H1 (cell line): ENCODE measurements around the gene RPP14. TPM values are rescaled to one million over a fixed set of nuclear protein-coding genes. Genes with fewer than 3 reads are reported as not detected.

ENCODE experiments used
- CTCF ChIA-PET: fragments of 300-600 bp; sonication (Branson Sonifier 250); formaldehyde crosslinking; loops from one replicate; lab custom pipeline; 2021; ENCODE audit not compliant: partially characterized antibody; lab: Charles Lee
- POLR2A ChIA-PET: fragments of 300-600 bp; sonication (Branson Sonifier 250); formaldehyde crosslinking; loops from one replicate; lab custom pipeline; 2021; ENCODE audit warnings: inconsistent platforms; ENCODE audit not compliant: partially characterized antibody; lab: Charles Lee
- DNase-seq, 2 experiments: peaks; one replicate each; pipeline versions ENCODE4 v3.0.0 to v3.0.0-alpha.2; 2010 to 2022; ENCODE audit warnings: low spot score in 2 of 2, low read depth in 1 of 2, mixed read lengths in 1 of 2
- FAIRE-seq: peaks from 2 replicates; lab custom pipeline; 2011; peaks lifted over from hg19 to GRCh38; lab: Jason Lieb, UNC
- H2AFZ ChIP-seq: 2 replicates; pipeline ENCODE4 v1.8.1; 2012; ENCODE audit warnings: low read length, inconsistent platforms
- H2AK5ac ChIP-seq: 2 replicates; pipeline ENCODE4 v1.6.1; 2013; ENCODE audit warnings: low read depth, low read length
- H2BK120ac ChIP-seq: replicated peaks from 2 replicates; pipeline ENCODE3; 2013; ENCODE audit warnings: low read depth, low read length, inconsistent platforms
- H2BK12ac ChIP-seq: 2 replicates; pipeline ENCODE4 v1.6.1; 2013; ENCODE audit warnings: low read depth, low read length
- H2BK15ac ChIP-seq: 2 replicates; pipeline ENCODE4 v1.6.1; 2013; ENCODE audit warnings: low read length
- H2BK20ac ChIP-seq: 2 replicates; pipeline ENCODE4 v1.6.1; 2013; ENCODE audit warnings: low read length
- H2BK5ac ChIP-seq: 2 replicates; pipeline ENCODE4 v1.6.1; 2013; ENCODE audit warnings: low read depth, low read length
- H3K14ac ChIP-seq: 2 replicates; pipeline ENCODE4 v1.6.1; 2013; ENCODE audit warnings: inconsistent platforms; ENCODE audit not compliant: insufficient read length
- H3K18ac ChIP-seq: 2 replicates; pipeline ENCODE4 v1.6.1; 2013; ENCODE audit warnings: low read length; ENCODE audit errors: extremely low read depth
- H3K23ac ChIP-seq: 2 replicates; pipeline ENCODE4 v1.6.1; 2013; ENCODE audit warnings: inconsistent platforms; ENCODE audit not compliant: insufficient read length
- H3K23me2 ChIP-seq: 2 replicates; pipeline ENCODE4 v1.6.1; 2013; ENCODE audit warnings: low read depth, low read length
- H3K27ac ChIP-seq: 2 replicates; pipeline ENCODE4 v1.6.1; 2011; ENCODE audit warnings: low read depth, low read length, inconsistent platforms
- H3K27me3 ChIP-seq, 4 experiments: replicated peaks in 1 of 4; 1 replicate in 1 of 4; 2 replicates in 3 of 4; pipeline versions ENCODE4 v1.6.1 to v1.8.1; 2011 to 2013; ENCODE audit warnings: low read length in 3 of 4, mild to moderate bottlenecking in 3 of 4, inconsistent platforms in 2 of 4, mixed read lengths in 2 of 4, moderate library complexity in 1 of 4; ENCODE audit not compliant: control insufficient read depth in 3 of 4, insufficient read depth in 3 of 4; ENCODE audit errors: extremely low read depth in 1 of 4
- H3K36me3 ChIP-seq, 4 experiments: 2 replicates each; pipeline versions ENCODE4 v1.6.1 to v1.8.1; 2011 to 2013; ENCODE audit warnings: mild to moderate bottlenecking in 4 of 4, low read length in 3 of 4, moderate library complexity in 2 of 4, control low read depth in 1 of 4, inconsistent platforms in 1 of 4; ENCODE audit not compliant: insufficient read depth in 4 of 4, control insufficient read depth in 2 of 4
- H3K4ac ChIP-seq: replicated peaks from 2 replicates; pipeline ENCODE3; 2013; ENCODE audit warnings: low read length, low read depth, mixed read lengths, inconsistent platforms; ENCODE audit not compliant: insufficient read length
- H3K4me1 ChIP-seq, 4 experiments: replicated peaks in 1 of 4; 1 replicate in 1 of 4; 2 replicates in 3 of 4; pipeline versions ENCODE4 v1.6.1 to v1.8.1; 2011 to 2013; ENCODE audit warnings: low read length in 3 of 4, inconsistent platforms in 2 of 4, mixed read lengths in 1 of 4; ENCODE audit not compliant: insufficient read depth in 4 of 4, control insufficient read depth in 3 of 4
- H3K4me2 ChIP-seq, 2 experiments: 2 replicates each; pipeline versions ENCODE4 v1.6.1 to v1.8.1; 2011 to 2013; ENCODE audit warnings: low read depth in 2 of 2, low read length in 2 of 2, control low read depth in 1 of 2, inconsistent platforms in 1 of 2, mild to moderate bottlenecking in 1 of 2; ENCODE audit not compliant: insufficient read depth in 1 of 2
- H3K4me3 ChIP-seq, 4 experiments: fragments of 200-600, 300-600 bp in 1 of 4; sonication (generic), shearing (Covaris generic), sonication (Bioruptor Twin) in 1 of 4; 2 replicates each; pipeline versions ENCODE4 v1.5.1 to v1.8.1; 2011 to 2016; ENCODE audit warnings: low read length in 4 of 4, low read depth in 3 of 4, control low read depth in 2 of 4, inconsistent platforms in 2 of 4, mild to moderate bottlenecking in 2 of 4, mixed read lengths in 1 of 4, moderate library complexity in 1 of 4; ENCODE audit not compliant: insufficient read depth in 2 of 4; ENCODE audit errors: extremely low read depth in 1 of 4
- H3K56ac ChIP-seq: replicated peaks from 2 replicates; pipeline ENCODE3; 2013; ENCODE audit warnings: low read depth, mild to moderate bottlenecking, mixed read lengths, low read length, inconsistent platforms; ENCODE audit not compliant: insufficient read length
- H3K79me1 ChIP-seq: 2 replicates; pipeline ENCODE4 v1.6.1; 2013; ENCODE audit warnings: low read depth, low read length, control low read depth
- H3K79me2 ChIP-seq, 2 experiments: 2 replicates each; pipeline versions ENCODE4 v1.6.1 to v1.8.1; 2012 to 2013; ENCODE audit warnings: low read length in 2 of 2, mild to moderate bottlenecking in 2 of 2, inconsistent platforms in 1 of 2; ENCODE audit not compliant: insufficient read depth in 2 of 2, control insufficient read depth in 1 of 2
- H3K9ac ChIP-seq, 4 experiments: replicated peaks in 1 of 4; 1 replicate in 1 of 4; 2 replicates in 3 of 4; pipeline versions ENCODE4 v1.6.1 to v1.8.1; 2011 to 2013; ENCODE audit warnings: low read depth in 3 of 4, low read length in 3 of 4, control low read depth in 2 of 4, mild to moderate bottlenecking in 2 of 4, moderate library complexity in 2 of 4, inconsistent platforms in 1 of 4; ENCODE audit errors: extremely low read depth in 1 of 4
- H3K9me3 ChIP-seq, 2 experiments: 2 replicates each; pipeline versions ENCODE4 v1.6.1 to v1.8.1; 2012 to 2013; ENCODE audit warnings: mild to moderate bottlenecking in 2 of 2, moderate library complexity in 2 of 2, control low read depth in 1 of 2, inconsistent platforms in 1 of 2, low read depth in 1 of 2, low read length in 1 of 2, mixed read lengths in 1 of 2; ENCODE audit not compliant: insufficient read depth in 2 of 2
- H4K20me1 ChIP-seq, 2 experiments: replicated peaks in 1 of 2; 2 replicates each; pipeline versions ENCODE3 to v1.8.1; 2011 to 2013; ENCODE audit warnings: inconsistent platforms in 2 of 2, low read length in 2 of 2, mild to moderate bottlenecking in 1 of 2; ENCODE audit not compliant: insufficient read depth in 2 of 2, control insufficient read depth in 1 of 2
- H4K5ac ChIP-seq: 2 replicates; pipeline ENCODE4 v1.6.1; 2013; ENCODE audit warnings: low read length, low read depth, mixed read lengths, inconsistent platforms; ENCODE audit not compliant: insufficient read length
- H4K8ac ChIP-seq: 2 replicates; pipeline ENCODE4 v1.8.0; 2013; ENCODE audit warnings: mild to moderate bottlenecking, moderate library complexity, low read length, inconsistent platforms; ENCODE audit not compliant: insufficient read depth; ENCODE audit errors: extremely low read depth
- H4K91ac ChIP-seq: replicated peaks from 2 replicates; pipeline ENCODE3; 2013; ENCODE audit warnings: low read length, mixed read lengths, inconsistent platforms; ENCODE audit not compliant: insufficient read length
- ATF2 ChIP-seq: IDR thresholded peaks from 2 replicates; pipeline ENCODE4 v1.6.1; 2012; ENCODE audit warnings: low read length, inconsistent platforms
- BACH1 ChIP-seq: IDR thresholded peaks from 2 replicates; pipeline ENCODE4 v1.6.1; 2012; ENCODE audit warnings: low read length, improper control_type of control experiment
- CBX8 ChIP-seq: fragments of 300-800, 300-1000 bp; sonication (generic); IDR thresholded peaks from 2 replicates; pipeline ENCODE4 v1.7.1; 2016; ENCODE audit warnings: low read depth, low read length, borderline replicate concordance
- CHD1 ChIP-seq: IDR thresholded peaks from 2 replicates; pipeline ENCODE4 v1.6.1; 2012; ENCODE audit warnings: low read depth, low read length, improper control_type of control experiment
- EZH2 ChIP-seq: fragments of 200-600 bp; sonication (generic); IDR thresholded peaks from 2 replicates; pipeline ENCODE4 v1.7.1; 2012; ENCODE audit warnings: low read depth, mild to moderate bottlenecking, moderate library complexity, low read length, inconsistent platforms; ENCODE audit not compliant: severe bottlenecking
- FOSL1 ChIP-seq: IDR thresholded peaks from 2 replicates; pipeline ENCODE4 v1.6.1; 2011; ENCODE audit warnings: mild to moderate bottlenecking, low read depth, low read length, moderate library complexity; ENCODE audit not compliant: insufficient read depth
- HDAC2 ChIP-seq, 2 experiments: fragments of 300-600 bp in 1 of 2; sonication (generic) in 1 of 2; IDR thresholded peaks; 2 replicates each; pipeline ENCODE4 v1.6.1; 2011 to 2012; ENCODE audit warnings: low read depth in 2 of 2, low read length in 2 of 2, mild to moderate bottlenecking in 2 of 2, moderate library complexity in 2 of 2, borderline replicate concordance in 1 of 2, inconsistent platforms in 1 of 2
- MAX ChIP-seq: IDR thresholded peaks from 2 replicates; pipeline ENCODE4 v1.6.1; 2012; ENCODE audit warnings: inconsistent platforms
- POLR2A ChIP-seq, 2 experiments: IDR thresholded peaks; 1 replicate in 1 of 2; 2 replicates in 1 of 2; pipeline ENCODE4 v1.6.1; 2011; ENCODE audit warnings: low read depth in 2 of 2, low read length in 2 of 2, mild to moderate bottlenecking in 2 of 2; ENCODE audit errors: control extremely low read depth in 1 of 2
- RNF2 ChIP-seq: fragments of 200-900, 300-1000 bp; sonication (generic); IDR thresholded peaks from 2 replicates; pipeline ENCODE4 v1.7.1; 2016; ENCODE audit warnings: borderline replicate concordance, low read depth, mild to moderate bottlenecking, antibody characterized with exemption, low read length; ENCODE audit not compliant: poor library complexity, severe bottlenecking; ENCODE audit errors: missing control alignments
- whole genome bisulfite sequencing, 2 experiments: shearing (Covaris generic) in 1 of 2; methylation state at CpG; one replicate each; pipeline versions ENCODE4 v1.1.6 to v1.1.7; 2013 to 2015; ENCODE audit warnings: low lambda C conversion rate in 2 of 2, mixed read lengths in 2 of 2, inconsistent platforms in 1 of 2, low coverage in 1 of 2, missing lambda C conversion rate in 1 of 2; ENCODE audit not compliant: insufficient replicate concordance in 2 of 2, insufficient coverage in 1 of 2, insufficient read length in 1 of 2; ENCODE audit errors: extremely low coverage in 1 of 2, missing lambda C conversion rate in 1 of 2; 5-methylcytosine and 5-hydroxymethylcytosine counted together
- polyA plus RNA-seq, 7 experiments: library from polyadenylated mRNA; depleted of rRNA in 3 of 7; stranded (reverse) in 5 of 7; unstranded in 2 of 7; fragments of >200 nt in 5 of 7; fragments of 200-250 nt in 2 of 7; gene quantifications; 1 replicate in 5 of 7; 2 replicates in 1 of 7; 4 replicates in 1 of 7; pipeline versions ENCODE4 v1.2.1 to v1.2.3, GENCODE V29; 2011 to 2013; ENCODE audit warnings: missing spikeins in 2 of 7, mixed read lengths in 2 of 7
- total RNA-seq: library from RNA; stranded (reverse); fragmentation: NEBNext Ultra II Directional; extraction: Animal tissue kit (Norgen Biotek cat#: 25700); gene quantifications from 2 replicates; pipeline ENCODE4 v1.2.1, GENCODE V29; 2021

RPP14 gene
- total and polyA plus RNA-seq, 2 of the 8 experiments (the other 6 are each of a cell fraction or from before 2014, with no cell fraction given), result 11.7 to 23.4 TPM

- WGBS, 2 experiments, result 98% methylated on average over 5 of the region's 5 CpGs; no CpG with 5 or more reads in 1 of the 2 experiments
- Histone ChIP-seq H2BK5ac (no peak overlapping the region), H3K4me3 (no peak overlapping the region), H2BK20ac (no peak overlapping the region), H3K4me2 (no peak overlapping the region), H2BK15ac (no peak overlapping the region), H3K27me3 (peaks cover 0 to 13% (median 8%) of the 10 kb centered on the region in 4 experiments; a peak in 5 of 7 replicates), H3K23ac (no peak overlapping the region), H4K8ac (no peak overlapping the region), H2BK12ac (no peak overlapping the region), H3K79me1 (no peaks in the 10 kb centered on the region), H2AFZ (no peak overlapping the region), H3K4me1 (0 out of 7 replicates have a peak, but pooled peaks cover 0 to 4% (median 0%) of the 10 kb centered on the region in 4 experiments), H3K27ac (no peak overlapping the region), H2BK120ac (no peak overlapping the region), H3K18ac (no peak overlapping the region), H3K4ac (no peak overlapping the region), H2AK5ac (no peak overlapping the region), H3K56ac (no peak overlapping the region), H3K14ac (no peak overlapping the region), H3K36me3 (no peaks in the 10 kb centered on the region), H3K9ac (no peak overlapping the region), H4K5ac (no peak overlapping the region), H4K91ac (no peak overlapping the region), H3K79me2 (no peaks in the 10 kb centered on the region), H3K23me2 (peaks cover 7% of the 10 kb centered on the region; the same call in 1 of the 2 replicates), H4K20me1 (no peaks in the 10 kb centered on the region), H3K9me3 (no peaks in the 10 kb centered on the region)
- ChIA-PET POLR2A (interaction anchor here (1.5 kb wide), 1 partner anchor 14 kb away, joined by 4 read pairs; no protein-coding TSS in a partner anchor), CTCF (interaction anchor here (1.0 to 3.9 kb wide), 3 partner anchors 9 to 75 kb away, joined by 3 to 15 read pairs (median 4); partner anchors contain the start of genes HTD2 and RPP14)
- FAIRE-seq (no peak), DNase-seq (no peak)
- TF ChIP-seq EZH2 (no peak), FOSL1 (no peak), MAX (no peak), ATF2 (no peak), RNF2 (no peak), CHD1 (no peak), CBX8 (no peak), BACH1 (no peak), POLR2A (IDR thresholded peaks at IDR 0.05; ENCODE audit: control extremely low read depth in 1 of 2, low read depth in 2 of 2, low read length in 2 of 2) (no peak), HDAC2 (IDR thresholded peaks at IDR 0.05; ENCODE audit: borderline replicate concordance in 1 of 2, low read depth in 2 of 2, low read length in 2 of 2) (no peak)
Measured at GRCh38 chr3:58329922-58330413, 23.9 kb downstream of the RPP14 start.
